Measurements from ENCODE around the gene PTPRN2.
"Not testable (repeated sequence)": the region's sequence is repeated elsewhere in the genome, so short reads cannot be mapped to it uniquely, and the experiment has no call there.

The PTPRN2 gene

GRCh38 chr7:158376146-158376838 is 211.3 kb downstream of the PTPRN2 start:
- DNase-seq: not testable (repeated sequence)

DNA sequence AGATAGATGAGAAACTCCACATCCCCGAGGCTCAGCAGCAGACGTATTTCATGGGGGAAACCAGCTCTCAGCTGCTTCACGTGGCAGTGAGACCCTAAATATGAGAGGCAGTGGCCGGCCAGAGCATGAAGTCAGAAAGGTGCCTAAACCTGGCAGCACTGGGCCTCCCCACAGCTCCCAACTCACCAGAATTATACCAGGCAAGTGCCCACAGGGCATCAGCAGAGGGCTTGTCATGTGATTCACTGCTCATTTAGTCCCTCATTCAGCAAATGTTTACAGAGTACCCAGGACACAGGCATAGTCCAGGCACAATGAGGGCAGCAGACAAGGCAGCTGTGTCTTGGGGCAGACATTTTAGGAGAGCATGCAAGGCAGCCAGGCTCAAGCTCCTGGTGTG is 212.6 kb downstream of the PTPRN2 start:
- DNase-seq: no peak

DNA sequence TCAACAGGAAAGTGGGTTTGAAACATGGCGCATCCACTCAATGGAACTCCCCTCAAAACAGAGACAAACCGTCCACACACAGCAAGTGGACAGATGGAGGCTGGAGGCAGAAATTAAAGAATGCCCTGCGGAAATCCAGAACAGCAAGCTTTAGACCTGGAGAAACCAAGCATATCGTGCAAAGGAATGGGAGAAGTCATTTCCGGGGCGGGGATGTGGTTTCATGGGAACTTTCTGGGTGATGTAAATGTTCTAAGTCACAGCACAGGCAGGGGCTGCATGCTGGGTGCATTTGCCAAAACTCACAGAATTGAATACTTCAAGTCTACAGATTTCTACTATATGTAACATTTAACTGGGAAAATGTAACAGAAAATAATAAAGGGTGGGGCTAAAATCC is 213.0 kb downstream of the PTPRN2 start:
- no peak for DNase-seq

DNA sequence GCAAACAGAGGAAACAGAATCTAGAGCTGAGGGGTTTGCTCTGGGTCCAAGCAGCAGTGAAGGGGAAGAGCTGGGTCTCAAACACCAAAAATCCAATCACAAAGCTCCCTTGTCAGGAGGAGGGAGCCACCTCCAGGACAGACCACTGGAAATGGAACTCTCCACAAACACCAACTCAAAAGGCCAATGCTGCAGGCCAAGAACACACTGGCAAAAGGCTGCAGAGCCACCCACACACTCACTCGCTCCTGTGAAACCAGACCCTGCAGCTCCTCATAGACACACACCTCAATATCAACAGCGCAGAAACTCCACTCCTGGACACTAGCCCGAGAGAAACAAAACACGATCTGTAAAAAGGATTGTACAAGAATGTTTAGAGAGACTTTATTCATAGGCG is 213.5 kb downstream of the PTPRN2 start:
- no peak for DNase-seq

- no peak for DNase-seq
These were observed 214.0 kb downstream of the PTPRN2 start for GRCh38 chr7:158373476-158374133.

- DNase-seq: no peak
These were observed 215.0 kb downstream of the PTPRN2 start for GRCh38 chr7:158372400-158373342.

- no peak for DNase-seq
These were observed 215.8 kb downstream of the PTPRN2 start for GRCh38 chr7:158371856-158372255.

- DNase-seq: no peak
These were observed 217.8 kb downstream of the PTPRN2 start for GRCh38 chr7:158369866-158370265.

GRCh38 chr7:158369290-158369689 is 218.3 kb downstream of the PTPRN2 start:
- DNase-seq: no peak

DNA sequence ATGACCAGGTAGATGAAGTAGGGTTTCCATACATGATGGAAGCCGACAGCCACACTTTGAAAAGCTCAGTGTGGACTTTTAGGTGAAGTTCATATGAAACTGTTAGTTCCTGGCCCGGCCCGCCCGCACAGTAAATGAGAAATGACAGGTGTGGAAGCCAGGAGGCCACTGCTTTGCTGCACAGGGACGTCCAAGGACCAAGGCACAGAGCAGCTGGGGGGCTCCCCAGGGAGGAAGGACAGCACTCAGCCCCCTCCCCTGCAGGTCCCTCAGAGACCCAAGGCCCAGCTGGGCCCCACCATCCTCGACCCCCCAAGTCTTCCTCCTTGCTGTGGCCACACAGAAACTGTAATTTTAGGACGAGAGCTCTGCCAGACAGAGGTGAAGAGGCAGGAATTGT is 219.2 kb downstream of the PTPRN2 start:
- DNase-seq: no peak

DNA sequence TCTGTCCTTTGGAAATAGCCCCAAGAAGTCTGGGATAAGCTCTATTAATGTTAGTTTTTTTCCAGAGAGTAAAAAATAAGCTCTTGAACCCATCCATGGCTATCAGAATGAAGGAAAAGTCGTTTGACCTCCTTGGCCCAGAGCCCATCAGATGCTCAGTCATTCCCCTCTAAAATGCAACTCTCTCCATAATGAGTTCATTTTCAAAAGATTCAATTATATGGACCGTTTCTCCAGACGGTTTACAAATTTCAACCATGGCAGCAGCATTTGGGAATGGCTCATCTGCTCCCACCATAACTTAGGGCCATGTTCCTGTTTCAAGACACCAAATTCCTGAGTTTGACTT is 220.0 kb downstream of the PTPRN2 start:
- no peak for DNase-seq

GRCh38 chr7:158366916-158367633 is 220.5 kb downstream of the PTPRN2 start:
- no peak for DNase-seq

DNA sequence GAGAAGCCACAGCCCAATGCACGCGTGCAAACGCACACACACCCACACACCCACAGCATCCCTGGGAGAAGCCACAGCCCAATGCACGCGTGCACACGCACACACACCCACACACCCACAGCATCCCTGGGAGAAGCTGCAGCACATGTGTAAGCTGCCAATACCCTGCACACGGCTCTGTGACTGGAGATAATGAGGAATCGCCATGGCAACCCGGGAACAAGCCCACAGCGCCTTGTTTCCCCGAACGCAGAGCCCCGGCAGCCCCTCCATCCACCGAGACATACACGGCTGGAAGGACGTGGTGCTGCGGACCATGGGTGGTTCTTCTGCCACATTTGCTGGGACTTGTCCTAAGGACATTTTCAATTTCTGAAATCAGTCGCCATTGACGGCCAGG is 221.3 kb downstream of the PTPRN2 start:
- no peak for DNase-seq

DNA sequence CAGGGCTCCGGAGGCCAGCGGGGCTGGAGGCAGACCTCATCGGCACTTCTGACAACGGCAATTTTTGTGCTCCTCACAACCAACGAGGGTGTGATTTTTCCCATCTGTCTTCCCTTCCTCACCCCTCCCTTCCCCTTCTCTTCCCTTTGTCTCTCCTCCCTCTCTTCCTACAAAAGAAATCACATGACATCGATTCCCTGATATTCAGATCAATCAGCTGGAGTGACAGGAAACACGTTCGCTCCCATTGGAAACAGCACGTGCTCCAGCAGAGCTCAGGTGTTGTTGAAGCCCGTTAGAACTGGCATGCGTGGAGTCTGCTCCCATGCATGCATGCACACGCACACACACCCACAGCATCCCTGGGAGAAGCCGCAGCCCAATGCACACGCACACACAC is 222.4 kb downstream of the PTPRN2 start:
- DNase-seq: no peak

GRCh38 chr7:158364451-158364850 is 223.2 kb downstream of the PTPRN2 start:
- no peak for DNase-seq

- DNase-seq: no peak
These were observed 224.4 kb downstream of the PTPRN2 start for GRCh38 chr7:158362912-158363905.

- no peak for DNase-seq
These were observed 225.6 kb downstream of the PTPRN2 start for GRCh38 chr7:158362001-158362400.

DNA sequence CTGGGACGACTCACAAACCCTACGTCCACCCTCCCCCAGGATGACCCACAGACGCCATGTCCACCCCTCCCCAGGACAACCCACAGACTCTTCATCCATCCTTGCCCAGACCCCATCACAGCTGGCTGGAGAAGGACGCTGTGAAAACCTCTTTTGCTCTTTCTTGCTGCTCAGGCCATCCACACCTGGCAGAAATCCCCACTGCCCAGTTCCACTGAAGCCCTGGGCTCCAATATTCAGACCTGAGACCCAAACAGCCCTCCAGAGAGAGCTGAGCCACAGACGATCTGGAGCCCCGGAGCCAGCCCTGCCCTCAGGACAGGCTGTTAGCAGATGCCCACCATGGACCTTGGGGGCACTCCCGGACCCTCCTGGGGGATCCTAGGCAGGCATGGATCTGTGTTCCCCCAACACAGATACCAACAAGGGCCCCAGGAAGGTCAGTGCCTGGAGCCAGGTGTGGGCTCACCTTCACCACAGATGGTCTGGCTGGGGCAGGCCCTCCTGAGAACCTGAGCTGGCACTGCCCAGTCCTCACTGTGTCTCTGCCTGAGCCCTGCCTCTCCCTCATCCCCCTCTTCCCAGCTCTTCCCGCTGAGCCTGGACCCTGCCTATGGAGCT is 226.2 kb downstream of the PTPRN2 start:
- no peak for DNase-seq

DNA sequence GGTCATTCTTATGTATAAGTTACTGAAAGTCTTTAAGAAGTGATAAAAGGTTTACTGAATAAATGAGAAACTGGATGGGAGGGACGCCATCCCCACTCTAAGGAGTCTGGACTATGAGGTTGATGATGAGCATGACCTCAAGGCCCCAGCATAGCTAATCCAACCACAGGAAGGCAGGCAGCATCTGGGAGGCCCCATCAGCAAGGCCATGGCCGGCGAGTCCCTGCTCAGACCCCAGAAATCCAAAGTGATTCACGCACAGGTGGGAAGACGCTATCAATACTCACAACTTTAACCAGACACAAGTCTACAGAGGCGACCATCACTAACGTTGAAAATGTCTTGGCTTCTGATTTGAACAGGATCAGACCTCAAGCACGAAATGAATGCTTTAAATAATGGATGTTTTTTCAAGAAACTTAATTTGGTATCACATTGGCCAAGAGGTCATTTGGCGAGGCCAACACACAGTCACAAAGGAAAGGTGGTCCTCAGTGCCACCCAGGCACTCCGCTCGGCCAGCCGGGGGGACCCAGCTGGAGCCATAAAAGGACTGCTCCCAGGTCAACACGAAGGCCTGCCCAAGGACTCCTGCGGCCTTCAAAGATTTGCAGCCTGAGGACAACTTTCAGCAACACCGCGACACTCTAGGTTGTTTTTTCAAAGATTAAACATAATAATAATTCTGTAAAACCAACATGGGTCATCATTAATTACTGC is 228.5 kb downstream of the PTPRN2 start:
- no peak for DNase-seq

Measured in SIG-M5 (cell line).